MM.1S (cell line): Measurements from ENCODE around the gene CHD2.

Source experiments
- CTCF ChIP-seq: fragments of 300-600 bp; sonication (generic); IDR thresholded peaks from 2 replicates; pipeline ENCODE4 v1.5.1; 2016; ENCODE audit warnings: antibody characterized with exemption, low read length, mixed read lengths
- EZH2 ChIP-seq: fragments of 300-600 bp; sonication (generic); optimal IDR thresholded peaks from 2 replicates; pipeline ENCODE3; 2017; ENCODE audit warnings: low read depth, mild to moderate bottlenecking, antibody characterized with exemption, low read length, mixed read lengths
- EZH2phosphoT487 ChIP-seq: fragments of 300-600 bp; sonication (generic); IDR thresholded peaks from 2 replicates; pipeline ENCODE4 v1.6.1; 2018; ENCODE audit warnings: antibody characterized with exemption, low read length

- TF ChIP-seq CTCF: no peak
- no peak for TF ChIP-seq EZH2
- no peak for TF ChIP-seq EZH2phosphoT487
These were observed 10.6 kb upstream of the CHD2 start for GRCh38 chr15:92889390-92890107.
